Peyer's patch (tissue), 4 donors: ENCODE data around the gene HORMAD1. TPM values are rescaled to one million over a fixed set of nuclear protein-coding genes. Genes with fewer than 3 reads are reported as not detected.
A peak's percentile ranks its signal among the peaks of the same experiment; 100 is the strongest.
"Not testable (repeated sequence)": the region's sequence is repeated elsewhere in the genome, so short reads cannot be mapped to it uniquely, and the experiment has no call there.

Experiments
- DNase-seq, 3 donors: peaks; one replicate each; pipeline ENCODE4 v3.0.0-alpha.2; 2017 to 2019
- H3K27ac ChIP-seq, 4 donors: fragments of 200-600 bp; sonication (generic); one replicate each; pipeline ENCODE4 v1.5.1; 2016 to 2019
- H3K27me3 ChIP-seq, 2 donors: fragments of 200-600 bp; sonication (generic); one replicate each; pipeline ENCODE4 v1.5.1; 2019
- H3K36me3 ChIP-seq, 3 donors: fragments of 200-600 bp; sonication (generic); one replicate each; pipeline ENCODE4 v1.5.1; 2016 to 2019
- H3K4me1 ChIP-seq, 4 donors: fragments of 200-600 bp; sonication (generic); one replicate each; pipeline ENCODE4 v1.5.1; 2016 to 2019
- H3K4me3 ChIP-seq, 4 donors: fragments of 200-600 bp; sonication (generic); 1 replicate in 3 of 4; 2 replicates in 1 of 4; pipeline ENCODE4 v1.5.1; 2016 to 2019; ENCODE audit warnings: mild to moderate bottlenecking in 1 of 4
- H3K9me3 ChIP-seq, 4 donors: fragments of 200-600 bp; sonication (generic); one replicate each; pipeline ENCODE4 v1.5.1; 2016 to 2019; ENCODE audit warnings: mild to moderate bottlenecking in 1 of 4
- CTCF ChIP-seq, 6 experiments: fragments of 450-650 bp in 4 of 6; fragments of 200-600 bp in 2 of 6; sonication (generic) in 1 of 6; IDR thresholded peaks; one replicate each; pipeline ENCODE4 v1.5.1; 2017 to 2019; ENCODE audit warnings: antibody characterized with exemption in 6 of 6, mild to moderate bottlenecking in 3 of 6, moderate library complexity in 1 of 6
- POLR2A ChIP-seq, 2 donors: fragments of 450-650 bp; IDR thresholded peaks; one replicate each; pipeline ENCODE4 v1.5.1; 2017; ENCODE audit warnings: antibody characterized with exemption in 2 of 2, mild to moderate bottlenecking in 2 of 2, moderate library complexity in 2 of 2
- total RNA-seq, 4 donors: library from RNA; depleted of rRNA; stranded (reverse); fragments of >200 nt; gene quantifications; one replicate each; pipeline ENCODE4 v1.1.0, GENCODE V29; 2016

Gene HORMAD1
- 1 to 10 TPM in 2 of 4 donors, not detected in 2; 1.6 to 4.1 TPM for total RNA-seq

GRCh38 chr1:150720703-150721102 lies at the start of gene HORMAD1:
Gene HORMAD1, minus strand, starts transcription at chr1:150720895. Its CDS starts 1,390 bp downstream, at chr1:150719505.
- Histone ChIP-seq H3K27ac (no peak within 1 kb of the TSS), H3K4me3 (no peak within 1 kb of the TSS)
- TF ChIP-seq CTCF (IDR thresholded peaks at IDR 0.05): no peak
- no peak for TF ChIP-seq POLR2A (IDR thresholded peaks at IDR 0.05)

GRCh38 chr1:150767704-150768103 lies 47.0 kb upstream of the HORMAD1 start:
- not testable (repeated sequence) for H3K4me3 ChIP-seq, H3K36me3 ChIP-seq, H3K27me3 ChIP-seq, DNase-seq, H3K27ac ChIP-seq, H3K9me3 ChIP-seq
- H3K4me1 ChIP-seq: peaks cover 0 to 13% (median 0%) of the 10 kb centered on the region in 4 donors

More at GRCh38 chr1:150720703-150721102, at the start of gene HORMAD1:
- no peaks in the 10 kb centered on the region for H3K27me3 ChIP-seq
- no peak for DNase-seq
- H3K36me3 ChIP-seq: no peaks in the 10 kb centered on the region
- H3K4me1 ChIP-seq: no peaks in the 10 kb centered on the region
- no peaks in the 10 kb centered on the region for H3K9me3 ChIP-seq

GRCh38 chr1:150765977-150766301 lies 45.2 kb upstream of the HORMAD1 start:
- not testable (repeated sequence) for DNase-seq, H3K36me3 ChIP-seq, H3K27me3 ChIP-seq, H3K9me3 ChIP-seq
- Histone ChIP-seq H3K27ac (peak overlapping the region; percentile 61 to 78 (median 72)), H3K4me3 (peak overlapping the region; percentile 38 to 51 (median 43)), H3K4me1 (peaks cover 0 to 13% (median 0%) of the 10 kb centered on the region in 4 donors)

- Histone ChIP-seq H3K4me3 (peak within 1 kb of the TSS; percentile 38 to 51 (median 43)), H3K27ac (peak within 1 kb of the TSS; percentile 61 to 78 (median 72)), H3K4me1 (peaks cover 0 to 13% (median under 1%) of the 10 kb centered on the region in 4 donors), H3K36me3 (no peaks in the 10 kb centered on the region), H3K9me3 (no peaks in the 10 kb centered on the region), H3K27me3 (no peaks in the 10 kb centered on the region)
- no peak for DNase-seq
- TF ChIP-seq POLR2A (IDR thresholded peaks at IDR 0.05) (peak in 1 of 2 donors; percentile 20), CTCF (IDR thresholded peaks at IDR 0.05) (no peak)
These were observed 44.7 kb upstream of the HORMAD1 start, which contains the start of gene CTSS for GRCh38 chr1:150765296-150765976. Gene CTSS, minus strand, starts transcription at chr1:150765778. Its CDS starts 1,015 bp downstream, at chr1:150764763.

- peak overlapping the region; percentile 36 to 78 (median 66) for H3K27ac ChIP-seq
- no peaks in the 10 kb centered on the region for H3K36me3 ChIP-seq
- peak overlapping the region; percentile 38 to 51 (median 43) for H3K4me3 ChIP-seq
- TF ChIP-seq CTCF (IDR thresholded peaks at IDR 0.05): no peak
- TF ChIP-seq POLR2A (IDR thresholded peaks at IDR 0.05): no peak
- H3K9me3 ChIP-seq: no peaks in the 10 kb centered on the region
- peaks cover 0 to 13% (median 2%) of the 10 kb centered on the region in 4 donors for H3K4me1 ChIP-seq
- no peaks in the 10 kb centered on the region for H3K27me3 ChIP-seq
- DNase-seq: no peak
These were observed 44.0 kb upstream of the HORMAD1 start for GRCh38 chr1:150764617-150765101.

- no peak for DNase-seq
- Histone ChIP-seq H3K4me3 (no peak overlapping the region), H3K27ac (no peak overlapping the region), H3K36me3 (no peaks in the 10 kb centered on the region), H3K27me3 (no peaks in the 10 kb centered on the region), H3K4me1 (peaks cover 0 to 13% (median 2%) of the 10 kb centered on the region in 4 donors), H3K9me3 (no peaks in the 10 kb centered on the region)
- TF ChIP-seq POLR2A (IDR thresholded peaks at IDR 0.05): no peak
- no peak for TF ChIP-seq CTCF (IDR thresholded peaks at IDR 0.05)
These were observed 42.3 kb upstream of the HORMAD1 start for GRCh38 chr1:150763018-150763417.
